Neuronal stem cell (in vitro differentiated cells): ENCODE results near the gene DNER.

Source experiments
- DNase-seq: peaks from one replicate; pipeline ENCODE4 v3.0.0-alpha.2; 2013; ENCODE audit warnings: low spot score
- H2AFZ ChIP-seq: one replicate; pipeline ENCODE4 v1.6.1; 2013; ENCODE audit warnings: mild to moderate bottlenecking, low read length, inconsistent platforms
- H2AK5ac ChIP-seq: 2 replicates; pipeline ENCODE4 v1.6.1; 2013; ENCODE audit warnings: low read depth, mild to moderate bottlenecking, inconsistent platforms, low read length, moderate library complexity, mixed read lengths
- H2BK120ac ChIP-seq: 2 replicates; pipeline ENCODE4 v1.6.1; 2013; ENCODE audit warnings: low read depth, mild to moderate bottlenecking, inconsistent platforms, low read length, moderate library complexity, mixed read lengths
- H2BK12ac ChIP-seq: one replicate; pipeline ENCODE4 v1.6.1; 2013; ENCODE audit warnings: low read length, inconsistent platforms
- H2BK15ac ChIP-seq: 2 replicates; pipeline ENCODE4 v1.6.1; 2013; ENCODE audit warnings: mild to moderate bottlenecking, low read length, inconsistent platforms, mixed read lengths
- H2BK5ac ChIP-seq: one replicate; pipeline ENCODE4 v1.6.1; 2013; ENCODE audit warnings: inconsistent platforms, mild to moderate bottlenecking, low read length, moderate library complexity
- H3K14ac ChIP-seq: one replicate; pipeline ENCODE4 v1.6.1; 2013; ENCODE audit warnings: low read length, inconsistent platforms
- H3K18ac ChIP-seq: 2 replicates; pipeline ENCODE4 v1.6.1; 2013; ENCODE audit warnings: low read length, inconsistent platforms
- H3K23ac ChIP-seq: 2 replicates; pipeline ENCODE4 v1.6.1; 2013; ENCODE audit warnings: low read depth, mild to moderate bottlenecking, mixed read lengths, low read length, inconsistent platforms; ENCODE audit not compliant: poor library complexity
- H3K27ac ChIP-seq: replicated peaks from 3 replicates; pipeline ENCODE4 v1.5.1; 2013; ENCODE audit warnings: low read length, inconsistent platforms
- H3K27me3 ChIP-seq, 3 experiments: 2 replicates each; pipeline ENCODE4 v1.6.1; 2013; ENCODE audit warnings: low read length in 3 of 3, mild to moderate bottlenecking in 2 of 3, inconsistent platforms in 1 of 3, low read depth in 1 of 3, mixed read lengths in 1 of 3, moderate library complexity in 1 of 3; ENCODE audit not compliant: control insufficient read depth in 3 of 3, insufficient read depth in 3 of 3
- H3K36me3 ChIP-seq, 2 donors: replicated peaks in 1 of 2; 2 replicates each; pipeline ENCODE4 v1.6.1; 2013; ENCODE audit warnings: low read length in 2 of 2; ENCODE audit not compliant: control insufficient read depth in 2 of 2, insufficient read depth in 2 of 2
- H3K4ac ChIP-seq: 2 replicates; pipeline ENCODE4 v1.6.1; 2013; ENCODE audit warnings: inconsistent platforms, mild to moderate bottlenecking, low read length, moderate library complexity
- H3K4me1 ChIP-seq, 2 donors: 1 replicate in 1 of 2; 2 replicates in 1 of 2; pipeline ENCODE4 v1.6.1; 2013; ENCODE audit warnings: low read length in 2 of 2, low read depth in 1 of 2; ENCODE audit not compliant: control insufficient read depth in 2 of 2, insufficient read depth in 1 of 2
- H3K4me2 ChIP-seq: one replicate; pipeline ENCODE4 v1.6.1; 2013; ENCODE audit warnings: mild to moderate bottlenecking, low read length, inconsistent platforms; ENCODE audit not compliant: insufficient read depth, poor library complexity, severe bottlenecking
- H3K4me3 ChIP-seq, 2 donors: 2 replicates each; pipeline ENCODE4 v1.5.1; 2013; ENCODE audit warnings: low read length in 2 of 2, mild to moderate bottlenecking in 2 of 2, inconsistent platforms in 1 of 2, moderate library complexity in 1 of 2
- H3K79me1 ChIP-seq: one replicate; pipeline ENCODE4 v1.6.1; 2013; ENCODE audit warnings: low read depth, mild to moderate bottlenecking, inconsistent platforms, low read length, moderate library complexity
- H3K9ac ChIP-seq: one replicate; pipeline ENCODE4 v1.6.1; 2013; ENCODE audit warnings: mild to moderate bottlenecking, low read depth, low read length, inconsistent platforms; ENCODE audit not compliant: poor library complexity
- H3K9me3 ChIP-seq, 2 donors: replicated peaks in 1 of 2; 2 replicates each; pipeline versions ENCODE3 to v1.6.1; 2013; ENCODE audit warnings: low read length in 2 of 2, mild to moderate bottlenecking in 2 of 2, inconsistent platforms in 1 of 2, low read depth in 1 of 2, mixed read lengths in 1 of 2, moderate library complexity in 1 of 2; ENCODE audit not compliant: control insufficient read depth in 2 of 2, insufficient read depth in 1 of 2
- H4K8ac ChIP-seq: one replicate; pipeline ENCODE4 v1.6.1; 2013; ENCODE audit warnings: low read depth, mild to moderate bottlenecking, inconsistent platforms, low read length, moderate library complexity
- H4K91ac ChIP-seq: one replicate; pipeline ENCODE4 v1.6.1; 2013; ENCODE audit warnings: low read length, low read depth, mild to moderate bottlenecking, inconsistent platforms; ENCODE audit not compliant: poor library complexity
- WGBS, 2 donors: extraction: QIAGEN DNeasy Blood & Tissue Kit; methylation state at CpG; one replicate each; pipeline ENCODE4 v1.1.7; 2013; ENCODE audit warnings: missing lambda C conversion rate in 2 of 2, mixed read lengths in 1 of 2; ENCODE audit not compliant: insufficient read length in 2 of 2, insufficient replicate concordance in 1 of 2; ENCODE audit errors: extremely low coverage in 2 of 2; 5-methylcytosine and 5-hydroxymethylcytosine counted together

The DNER gene

GRCh38 chr2:229372207-229372606 is 342.1 kb downstream of the DNER start:
- Histone ChIP-seq H4K8ac (no peak overlapping the region), H3K36me3 (peaks cover 0 to 2% of the 10 kb centered on the region in 2 donors), H2BK120ac (no peak overlapping the region), H4K91ac (no peak overlapping the region), H3K14ac (no peak overlapping the region), H3K4me1 (peaks cover 0 to 2% of the 10 kb centered on the region in 2 donors), H3K4me3 (no peak overlapping the region), H3K9ac (no peak overlapping the region), H3K9me3 (peaks cover 0 to 2% of the 10 kb centered on the region in 2 donors), H3K79me1 (peaks cover 2% of the 10 kb centered on the region), H3K4ac (no peak overlapping the region), H3K4me2 (no peak overlapping the region), H3K27ac (no peak overlapping the region), H3K23ac (no peak overlapping the region), H2BK5ac (no peak overlapping the region), H2BK15ac (no peak overlapping the region), H3K18ac (no peak overlapping the region), H2BK12ac (no peak overlapping the region), H2AFZ (no peak overlapping the region), H3K27me3 (no peaks in the 10 kb centered on the region), H2AK5ac (no peak overlapping the region)
- no CpG with 5 or more reads among the region's 3 CpGs for WGBS, 2 donors
- DNase-seq = no peak

DNA sequence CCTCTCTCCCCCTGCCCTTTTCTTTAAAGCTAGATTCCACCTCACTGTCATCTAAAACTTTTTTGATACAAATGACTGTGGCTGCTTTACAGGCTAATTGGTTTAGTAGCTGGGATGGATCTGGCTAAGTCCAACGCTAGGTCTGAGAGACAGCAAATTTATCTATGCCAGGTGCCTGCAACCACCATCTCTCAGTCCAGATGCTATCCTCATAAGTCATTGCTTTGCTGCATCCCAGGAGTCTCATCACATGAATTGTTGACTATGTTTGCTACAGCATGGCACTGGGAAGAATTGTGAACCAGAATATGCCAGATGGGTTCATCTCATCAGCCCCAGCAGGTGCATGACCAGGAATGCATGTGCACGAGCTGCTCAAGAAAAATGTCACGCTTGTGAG is 343.3 kb downstream of the DNER start:
- no peak for DNase-seq
- Histone ChIP-seq H4K91ac (no peak overlapping the region), H3K9me3 (peaks cover 0 to 2% of the 10 kb centered on the region in 2 donors), H3K18ac (no peak overlapping the region), H2BK12ac (no peak overlapping the region), H3K9ac (no peak overlapping the region), H2BK15ac (no peak overlapping the region), H2AK5ac (no peak overlapping the region), H3K36me3 (peaks cover 0 to 2% of the 10 kb centered on the region in 2 donors), H3K4ac (no peak overlapping the region), H2BK120ac (no peak overlapping the region), H3K4me1 (peaks cover 0 to 2% of the 10 kb centered on the region in 2 donors), H3K14ac (no peak overlapping the region), H3K27ac (no peak overlapping the region), H2BK5ac (no peak overlapping the region), H3K79me1 (peaks cover 2% of the 10 kb centered on the region), H3K4me3 (no peak overlapping the region), H3K4me2 (no peak overlapping the region), H3K27me3 (no peaks in the 10 kb centered on the region), H2AFZ (no peak overlapping the region), H4K8ac (no peak overlapping the region), H3K23ac (no peak overlapping the region)
- WGBS, 2 donors = no CpG with 5 or more reads among the region's 3 CpGs

- Histone ChIP-seq H3K4ac (no peak overlapping the region), H3K9ac (no peak overlapping the region), H2BK5ac (no peak overlapping the region), H4K8ac (no peak overlapping the region), H3K4me2 (no peak overlapping the region), H2BK15ac (no peak overlapping the region), H3K23ac (no peak overlapping the region), H3K18ac (no peak overlapping the region), H3K27ac (no peak overlapping the region), H3K27me3 (no peaks in the 10 kb centered on the region), H2BK120ac (no peak overlapping the region), H3K9me3 (peaks cover 0 to 2% of the 10 kb centered on the region in 2 donors), H3K79me1 (peaks cover 2% of the 10 kb centered on the region), H3K4me1 (peaks cover 0 to 2% of the 10 kb centered on the region in 2 donors), H3K36me3 (peaks cover 0 to 2% of the 10 kb centered on the region in 2 donors), H2AFZ (no peak overlapping the region), H2BK12ac (no peak overlapping the region), H3K14ac (no peak overlapping the region), H2AK5ac (no peak overlapping the region), H4K91ac (no peak overlapping the region), H3K4me3 (no peak overlapping the region)
- no peak for DNase-seq
- WGBS, 2 donors = no CpG with 5 or more reads among the region's 3 CpGs
These were observed 343.8 kb downstream of the DNER start for GRCh38 chr2:229370509-229370908.

DNA sequence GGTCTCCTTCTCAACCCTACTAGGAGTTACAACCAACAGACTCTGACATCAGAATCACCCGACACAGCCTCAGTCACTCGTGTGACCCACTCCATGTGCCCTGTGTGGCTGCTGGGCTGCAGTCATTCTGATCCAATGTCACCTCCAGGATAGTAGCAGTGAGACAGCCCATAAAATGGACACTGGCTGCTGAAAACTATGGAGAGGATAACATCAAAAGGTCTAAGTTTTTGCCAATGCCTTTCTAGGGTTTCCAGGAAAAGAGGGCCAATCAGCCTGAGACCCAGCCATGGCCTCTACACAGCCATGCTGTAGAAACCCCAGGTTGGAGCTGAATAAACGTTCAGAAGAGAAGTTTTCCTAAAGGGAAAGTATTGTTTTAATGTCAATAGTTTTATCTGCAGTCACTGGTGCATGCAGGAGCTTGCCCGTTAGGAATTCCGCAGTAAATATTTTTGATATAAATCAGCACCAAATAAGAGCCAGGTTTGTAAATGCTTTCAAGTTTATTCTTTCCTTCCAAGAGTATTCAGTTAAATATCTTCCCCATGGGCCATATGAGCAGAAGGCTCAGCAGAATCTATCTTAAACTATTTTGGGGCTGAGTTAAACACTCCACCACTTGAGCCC is 351.1 kb downstream of the DNER start:
- H2AFZ ChIP-seq = no peak overlapping the region
- no CpG with 5 or more reads among the region's 5 CpGs for WGBS, 2 donors
- no peak overlapping the region for H4K91ac ChIP-seq
- H3K79me1 ChIP-seq = no peaks in the 10 kb centered on the region
- no peaks in the 10 kb centered on the region for H3K36me3 ChIP-seq
- H2BK120ac ChIP-seq = no peak overlapping the region
- H3K4me1 ChIP-seq = no peaks in the 10 kb centered on the region
- no peak overlapping the region for H2BK12ac ChIP-seq
- no peak overlapping the region for H3K4ac ChIP-seq
- no peak overlapping the region for H3K9ac ChIP-seq
- H4K8ac ChIP-seq = no peak overlapping the region
- H3K27me3 ChIP-seq = no peaks in the 10 kb centered on the region
- H3K4me2 ChIP-seq = no peak overlapping the region
- H2AK5ac ChIP-seq = no peak overlapping the region
- H2BK15ac ChIP-seq = no peak overlapping the region
- no peak overlapping the region for H3K14ac ChIP-seq
- H3K9me3 ChIP-seq = no peaks in the 10 kb centered on the region
- no peak overlapping the region for H3K4me3 ChIP-seq
- DNase-seq = no peak
- no peak overlapping the region for H3K27ac ChIP-seq
- peak overlapping the region; percentile 5 for H3K18ac ChIP-seq
- H2BK5ac ChIP-seq = peak overlapping the region; percentile 19
- H3K23ac ChIP-seq = no peak overlapping the region
